Measurements from ENCODE around the gene SLC2A9. TPM values are rescaled to one million over a fixed set of nuclear protein-coding genes. Genes with fewer than 3 reads are reported as not detected.
"Not testable (repeated sequence)": the region's sequence is repeated elsewhere in the genome, so short reads cannot be mapped to it uniquely, and the experiment has no call there.

The SLC2A9 gene
- total RNA-seq, 2 donors from 2014 or later: 9.8 to 15.3 TPM

- WGBS: 69% methylated on average over 4 of the region's 4 CpGs
- Histone ChIP-seq H3K27ac (no peak overlapping the region), H3K27me3 (replicated peaks; ENCODE audit: insufficient read depth) (no peaks in the 10 kb centered on the region), H3K4me1 (replicated peaks) (no peaks in the 10 kb centered on the region), H3K4me3 (no peak overlapping the region), H3K36me3 (no peaks in the 10 kb centered on the region), H3K9me3 (no peaks in the 10 kb centered on the region)
- TF ChIP-seq CTCF (IDR thresholded peaks at IDR 0.05) (no peak), POLR2A (IDR thresholded peaks at IDR 0.05) (no peak), POLR2AphosphoS5 (IDR thresholded peaks at IDR 0.05) (no peak)
- DNase-seq (ENCODE audit: low spot score): no peak
- intact Hi-C loops (cut with DNase I): no loop called here
Observed at GRCh38 chr4:9800848-9801247, 220.4 kb downstream of the SLC2A9 start.

- H3K9me3 ChIP-seq; H3K4me1 ChIP-seq (replicated peaks); H3K36me3 ChIP-seq; DNase-seq (ENCODE audit: low spot score); intact Hi-C loops (cut with DNase I); H3K27ac ChIP-seq; H3K4me3 ChIP-seq; H3K27me3 ChIP-seq (replicated peaks; ENCODE audit: insufficient read depth): not testable (repeated sequence)
- 43% methylated on average over 2 of the region's 2 CpGs for WGBS
Observed at GRCh38 chr4:9796641-9797040, 224.7 kb downstream of the SLC2A9 start.

GRCh38 chr4:9792381-9792780, 228.9 kb downstream of the SLC2A9 start:
- H3K27ac ChIP-seq: no peak overlapping the region
- intact Hi-C loops (cut with DNase I): no loop called here
- H3K36me3 ChIP-seq: no peaks in the 10 kb centered on the region
- H3K4me3 ChIP-seq: no peak overlapping the region
- no peaks in the 10 kb centered on the region for H3K9me3 ChIP-seq
- DNase-seq (ENCODE audit: low spot score): no peak
- no peaks in the 10 kb centered on the region for H3K4me1 ChIP-seq (replicated peaks)
- no peaks in the 10 kb centered on the region for H3K27me3 ChIP-seq (replicated peaks; ENCODE audit: insufficient read depth)
- WGBS: 93% methylated on average over 3 of the region's 3 CpGs
- TF ChIP-seq POLR2A (IDR thresholded peaks at IDR 0.05): no peak
- no peak for TF ChIP-seq POLR2AphosphoS5 (IDR thresholded peaks at IDR 0.05)
- no peak for TF ChIP-seq CTCF (IDR thresholded peaks at IDR 0.05)

- H3K36me3 ChIP-seq; H3K4me3 ChIP-seq; intact Hi-C loops (cut with DNase I); H3K9me3 ChIP-seq; DNase-seq (ENCODE audit: low spot score); H3K4me1 ChIP-seq (replicated peaks); H3K27ac ChIP-seq: not testable (repeated sequence)
- 58% methylated on average over 5 of the region's 5 CpGs for WGBS
- peaks cover 12% of the 10 kb centered on the region for H3K27me3 ChIP-seq (replicated peaks; ENCODE audit: insufficient read depth)
Observed at GRCh38 chr4:9785891-9786290, 235.4 kb downstream of the SLC2A9 start.

- WGBS: 54% methylated on average over 22 of the region's 22 CpGs
- Histone ChIP-seq H3K36me3 (no peaks in the 10 kb centered on the region), H3K4me1 (replicated peaks) (no peaks in the 10 kb centered on the region), H3K9me3 (no peaks in the 10 kb centered on the region), H3K27ac (no peak overlapping the region), H3K4me3 (no peak overlapping the region), H3K27me3 (replicated peaks; ENCODE audit: insufficient read depth) (peaks cover 14% of the 10 kb centered on the region)
- intact Hi-C loops (cut with DNase I): no loop called here
- TF ChIP-seq CTCF (IDR thresholded peaks at IDR 0.05): no peak
- TF ChIP-seq POLR2A (IDR thresholded peaks at IDR 0.05): no peak
- no peak for TF ChIP-seq POLR2AphosphoS5 (IDR thresholded peaks at IDR 0.05)
- no peak for DNase-seq (ENCODE audit: low spot score)
Observed at GRCh38 chr4:9782136-9782436, 239.2 kb downstream of the SLC2A9 start.

GRCh38 chr4:9781343-9782135, 239.8 kb downstream of the SLC2A9 start, which contains the start of gene DRD5:
Gene DRD5 (plus strand): TSS chr4:9781634. CDS start chr4:9782030, 396 bp downstream.
- H3K36me3 ChIP-seq: no peaks in the 10 kb centered on the region
- H3K4me1 ChIP-seq (replicated peaks): no peaks in the 10 kb centered on the region
- DNase-seq (ENCODE audit: low spot score): no peak
- TF ChIP-seq CTCF (IDR thresholded peaks at IDR 0.05) (no peak), POLR2AphosphoS5 (IDR thresholded peaks at IDR 0.05) (no peak), POLR2A (IDR thresholded peaks at IDR 0.05) (no peak)
- 10% methylated on average over 18 of the region's 78 CpGs for WGBS
- H3K4me3 ChIP-seq: no peak within 1 kb of the TSS
- intact Hi-C loops (cut with DNase I): no loop called here
- H3K27ac ChIP-seq: no peak within 1 kb of the TSS
- peaks cover 14% of the 10 kb centered on the region for H3K27me3 ChIP-seq (replicated peaks; ENCODE audit: insufficient read depth)
- no peaks in the 10 kb centered on the region for H3K9me3 ChIP-seq
